HG03439 (cell line): ENCODE results near the gene DEFB128.

Source experiments
- ATAC-seq: cut with Tn5 transposase; IDR thresholded peaks from one replicate; pipeline ENCODE4 v1.9.1; 2021; ENCODE audit warnings: mild to moderate bottlenecking, moderate library complexity; ENCODE audit not compliant: unreplicated experiment

Gene DEFB128

GRCh38 chr20:157154-157553 is 32.4 kb downstream of the DEFB128 start, which contains the start of gene DEFB127:
Gene DEFB127, plus strand, starts transcription at chr20:157454. Its CDS starts 91 bp downstream, at chr20:157545.
- no peak for ATAC-seq

- ATAC-seq, result no peak
Measured at GRCh38 chr20:152131-152530, 37.4 kb downstream of the DEFB128 start.

- ATAC-seq, result no peak
Measured at GRCh38 chr20:145877-146276, 43.6 kb downstream of the DEFB128 start.

GRCh38 chr20:142290-142689 is 47.2 kb downstream of the DEFB128 start, which contains the start of gene DEFB126:
Gene DEFB126, plus strand, starts transcription at chr20:142590. Its CDS starts 39 bp downstream, at chr20:142629.
- no peak for ATAC-seq
